ENCODE measurements around the gene NAMPT.

DNA sequence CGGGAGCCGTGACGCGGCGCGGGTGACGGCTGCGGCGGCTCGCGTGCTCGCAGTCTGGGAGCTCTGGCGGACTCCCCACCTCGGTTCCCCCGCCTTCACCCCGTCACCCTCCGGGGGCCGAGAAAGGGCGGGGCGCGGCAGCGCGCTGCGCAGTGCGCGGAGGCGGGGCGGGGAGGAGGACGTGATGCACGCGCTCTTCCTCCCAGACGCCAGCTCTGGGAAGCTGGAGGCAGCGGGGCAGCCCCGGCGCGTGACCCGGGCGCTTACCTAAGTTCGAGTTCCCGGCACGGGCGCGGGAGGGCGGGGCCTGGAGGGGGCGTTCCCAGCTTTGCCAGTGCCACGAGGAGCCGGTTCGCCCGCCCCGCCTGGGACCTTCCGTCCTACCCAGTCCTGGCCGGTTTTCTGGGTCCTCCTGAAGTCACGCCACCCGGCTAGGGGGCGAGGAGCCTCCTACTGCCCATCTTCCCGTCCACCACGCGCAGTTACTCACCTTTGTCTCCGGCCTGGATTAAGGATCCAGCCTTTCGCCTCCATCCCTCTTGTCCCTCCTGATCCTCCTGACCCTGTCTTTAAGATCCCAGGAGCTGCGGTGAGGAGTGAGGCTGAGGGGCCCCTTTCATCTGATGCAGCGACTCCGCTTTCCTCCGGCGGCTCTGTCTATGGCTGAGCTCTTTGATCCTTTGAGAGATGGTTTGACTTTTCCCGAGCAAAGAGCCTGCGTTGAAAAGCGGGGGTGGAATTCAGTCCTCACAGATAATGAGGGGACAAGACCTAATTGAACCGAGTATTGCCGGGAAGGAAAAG lies 470 bp upstream of the NAMPT start:
- no peak for TF ChIP-seq CTCF (conservative IDR thresholded peaks at IDR 0.05)
- no peak for TF ChIP-seq ZFX (IDR thresholded peaks at IDR 0.05)

Measured in C4-2B (cell line).